ENCODE measurements around the gene PPFIA3.

Gene PPFIA3

GRCh38 chr19:49148784-49149651, 29.7 kb downstream of the PPFIA3 start:
- in situ Hi-C loops (cut with MboI; ENCODE audit: low sequenced_read_pairs), result no loop called here

GRCh38 chr19:49149652-49150105, 30.3 kb downstream of the PPFIA3 start:
- in situ Hi-C loops (cut with MboI; ENCODE audit: low sequenced_read_pairs), result no loop called here

GRCh38 chr19:49150106-49150943, 31.0 kb downstream of the PPFIA3 start:
- in situ Hi-C loops (cut with MboI; ENCODE audit: low sequenced_read_pairs), result no loop called here

- in situ Hi-C loops (cut with MboI; ENCODE audit: low sequenced_read_pairs), result no loop called here
Measured at GRCh38 chr19:49150944-49151243, 31.6 kb downstream of the PPFIA3 start.

GRCh38 chr19:49151267-49152118, 32.1 kb downstream of the PPFIA3 start:
- in situ Hi-C loops (cut with MboI; ENCODE audit: low sequenced_read_pairs), result no loop called here

GRCh38 chr19:49152119-49152550, 32.8 kb downstream of the PPFIA3 start:
- in situ Hi-C loops (cut with MboI; ENCODE audit: low sequenced_read_pairs), result no loop called here

GRCh38 chr19:49153167-49153809, 33.9 kb downstream of the PPFIA3 start:
- in situ Hi-C loops (cut with MboI; ENCODE audit: low sequenced_read_pairs), result no loop called here

GRCh38 chr19:49154279-49154678, 34.9 kb downstream of the PPFIA3 start:
- in situ Hi-C loops (cut with MboI; ENCODE audit: low sequenced_read_pairs), result no loop called here

GRCh38 chr19:49155005-49155819, 35.9 kb downstream of the PPFIA3 start, which contains the start of gene HRC:
Gene HRC, minus strand, starts transcription at chr19:49155396. Its CDS starts 159 bp downstream, at chr19:49155237.
- in situ Hi-C loops (cut with MboI; ENCODE audit: low sequenced_read_pairs), result no loop called here

GRCh38 chr19:49155820-49156346, 36.5 kb downstream of the PPFIA3 start:
- in situ Hi-C loops (cut with MboI; ENCODE audit: low sequenced_read_pairs), result no loop called here

- in situ Hi-C loops (cut with MboI; ENCODE audit: low sequenced_read_pairs), result no loop called here
Measured at GRCh38 chr19:49157445-49158224, 38.3 kb downstream of the PPFIA3 start, which contains the start of gene TRPM4. Gene TRPM4, plus strand, starts transcription at chr19:49157792. Its CDS starts 75 bp downstream, at chr19:49157867.

GRCh38 chr19:49160450-49161189, 41.3 kb downstream of the PPFIA3 start:
- in situ Hi-C loops (cut with MboI; ENCODE audit: low sequenced_read_pairs), result no loop called here

GRCh38 chr19:49161987-49162386, 42.6 kb downstream of the PPFIA3 start:
- in situ Hi-C loops (cut with MboI; ENCODE audit: low sequenced_read_pairs), result no loop called here

GRCh38 chr19:49165111-49165750, 45.9 kb downstream of the PPFIA3 start:
- in situ Hi-C loops (cut with MboI; ENCODE audit: low sequenced_read_pairs), result no loop called here

- in situ Hi-C loops (cut with MboI; ENCODE audit: low sequenced_read_pairs), result no loop called here
Measured at GRCh38 chr19:49165865-49166301, 46.5 kb downstream of the PPFIA3 start.

- in situ Hi-C loops (cut with MboI; ENCODE audit: low sequenced_read_pairs), result no loop called here
Measured at GRCh38 chr19:49167857-49168409, 48.6 kb downstream of the PPFIA3 start.

- in situ Hi-C loops (cut with MboI; ENCODE audit: low sequenced_read_pairs), result no loop called here
Measured at GRCh38 chr19:49168421-49168820, 49.1 kb downstream of the PPFIA3 start.

Data from hTERT RPE-1 (cell line).